ENCODE measurements around the gene PLAAT1.

- no peak for TF ChIP-seq CTCF (conservative IDR thresholded peaks at IDR 0.05)
- no peak for TF ChIP-seq EZH2 (IDR thresholded peaks at IDR 0.05; ENCODE audit: low read depth)
Measured at GRCh38 chr3:193236599-193236998, 4.4 kb upstream of the PLAAT1 start.

Measured in PC-9 (cell line).